ENCODE data around the gene RAB4B.
"Not testable (repeated sequence)": the region's sequence is repeated elsewhere in the genome, so short reads cannot be mapped to it uniquely, and the experiment has no call there.

DNA sequence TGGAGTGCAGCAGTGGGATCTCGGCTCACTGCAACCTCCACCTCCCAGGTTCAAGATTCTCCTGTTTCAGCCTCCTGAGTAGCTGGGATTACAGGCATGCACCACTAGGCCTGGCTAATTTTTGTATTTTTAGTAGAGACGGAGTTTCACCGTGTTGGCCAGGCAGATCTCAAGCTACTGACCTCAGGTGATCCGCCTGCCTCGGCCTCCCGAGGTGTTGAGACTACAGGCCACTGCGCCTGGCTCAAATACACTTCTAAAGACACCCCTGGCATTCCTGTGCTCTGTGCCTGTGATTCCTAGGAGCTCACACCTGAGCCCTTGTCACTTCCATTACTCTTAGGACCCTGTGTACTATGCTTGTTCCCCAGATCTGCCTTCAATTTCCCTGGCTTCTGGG is 34.5 kb downstream of the RAB4B start:
- TF ChIP-seq, protein P1, sequence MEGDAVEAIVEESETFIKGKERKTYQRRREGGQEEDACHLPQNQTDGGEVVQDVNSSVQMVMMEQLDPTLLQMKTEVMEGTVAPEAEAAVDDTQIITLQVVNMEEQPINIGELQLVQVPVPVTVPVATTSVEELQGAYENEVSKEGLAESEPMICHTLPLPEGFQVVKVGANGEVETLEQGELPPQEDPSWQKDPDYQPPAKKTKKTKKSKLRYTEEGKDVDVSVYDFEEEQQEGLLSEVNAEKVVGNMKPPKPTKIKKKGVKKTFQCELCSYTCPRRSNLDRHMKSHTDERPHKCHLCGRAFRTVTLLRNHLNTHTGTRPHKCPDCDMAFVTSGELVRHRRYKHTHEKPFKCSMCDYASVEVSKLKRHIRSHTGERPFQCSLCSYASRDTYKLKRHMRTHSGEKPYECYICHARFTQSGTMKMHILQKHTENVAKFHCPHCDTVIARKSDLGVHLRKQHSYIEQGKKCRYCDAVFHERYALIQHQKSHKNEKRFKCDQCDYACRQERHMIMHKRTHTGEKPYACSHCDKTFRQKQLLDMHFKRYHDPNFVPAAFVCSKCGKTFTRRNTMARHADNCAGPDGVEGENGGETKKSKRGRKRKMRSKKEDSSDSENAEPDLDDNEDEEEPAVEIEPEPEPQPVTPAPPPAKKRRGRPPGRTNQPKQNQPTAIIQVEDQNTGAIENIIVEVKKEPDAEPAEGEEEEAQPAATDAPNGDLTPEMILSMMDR (IDR thresholded peaks at IDR 0.05): not testable (repeated sequence)
- TF ChIP-seq EZH2 (IDR thresholded peaks at IDR 0.05): not testable (repeated sequence)

Data from neural progenitor cell (in vitro differentiated cells).